Keratinocyte (primary cell): ENCODE data around the gene PAPPA2.

ENCODE experiments used
- CTCF ChIP-seq, 3 experiments: IDR thresholded peaks in 1 of 3; conservative IDR thresholded peaks in 1 of 3; optimal IDR thresholded peaks in 1 of 3; 2 replicates in 2 of 3; 3 replicates in 1 of 3; pipeline versions ENCODE3 to v1.5.1; 2011; ENCODE audit warnings: low read length in 3 of 3, mild to moderate bottlenecking in 3 of 3, moderate library complexity in 2 of 3, control low read depth in 1 of 3, inconsistent platforms in 1 of 3; ENCODE audit not compliant: insufficient read depth in 2 of 3; ENCODE audit errors: extremely low read depth in 1 of 3
- EZH2 ChIP-seq: IDR thresholded peaks from one replicate; pipeline ENCODE4 v1.6.1; 2012; ENCODE audit warnings: inconsistent platforms, mild to moderate bottlenecking, low read length, moderate library complexity

DNA sequence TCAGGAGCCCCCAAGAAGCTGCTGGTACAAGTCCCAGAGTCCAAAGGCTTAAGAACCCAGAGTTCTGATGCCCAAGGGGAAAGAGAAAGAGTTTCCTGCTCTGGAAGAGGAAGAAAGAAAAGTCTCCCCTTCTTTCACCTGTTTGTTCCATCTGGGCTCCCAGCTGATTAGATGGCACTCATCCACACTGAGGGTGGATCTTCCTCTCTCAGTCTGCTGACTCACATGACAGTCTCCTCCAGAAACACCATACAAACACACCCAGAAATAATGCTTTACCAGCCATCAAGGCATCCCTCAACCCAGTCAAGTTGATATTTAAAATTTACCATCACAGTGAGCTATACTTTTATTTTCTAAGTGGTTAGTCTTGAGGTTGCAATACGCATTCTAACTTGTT is 257.9 kb downstream of the PAPPA2 start:
- TF ChIP-seq CTCF (optimal IDR thresholded peaks at IDR 0.05 in 1 of 3, IDR thresholded peaks at IDR 0.05 in 1 of 3, conservative IDR thresholded peaks at IDR 0.05 in 1 of 3; ENCODE audit: extremely low read depth in 1 of 3, insufficient read depth in 2 of 3, low read length in 3 of 3) (no peak), EZH2 (no peak)
